ENCODE data around the gene ZNF598.

ZNF598 gene

DNA sequence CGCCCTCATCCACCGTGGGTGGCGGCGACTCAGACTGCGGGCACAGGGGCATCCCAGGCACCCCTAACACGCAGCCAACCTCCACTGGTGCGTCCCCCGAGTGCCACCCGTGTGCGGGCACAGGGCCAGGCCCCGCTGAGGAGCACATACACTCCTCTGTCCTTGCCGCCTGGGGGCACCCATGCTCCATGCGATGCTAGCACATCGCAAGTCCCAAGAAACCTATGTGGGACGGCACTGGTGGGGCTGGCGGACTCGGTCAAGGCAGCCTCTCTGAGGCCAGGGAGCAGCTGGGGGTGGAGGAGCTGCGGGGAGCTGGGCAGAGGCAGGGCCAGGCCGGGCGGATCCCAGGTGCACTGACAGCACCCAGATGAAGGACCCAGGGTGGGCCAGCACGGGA, 4.0 kb downstream of the ZNF598 start:
- no peak for DNase-seq

DNA sequence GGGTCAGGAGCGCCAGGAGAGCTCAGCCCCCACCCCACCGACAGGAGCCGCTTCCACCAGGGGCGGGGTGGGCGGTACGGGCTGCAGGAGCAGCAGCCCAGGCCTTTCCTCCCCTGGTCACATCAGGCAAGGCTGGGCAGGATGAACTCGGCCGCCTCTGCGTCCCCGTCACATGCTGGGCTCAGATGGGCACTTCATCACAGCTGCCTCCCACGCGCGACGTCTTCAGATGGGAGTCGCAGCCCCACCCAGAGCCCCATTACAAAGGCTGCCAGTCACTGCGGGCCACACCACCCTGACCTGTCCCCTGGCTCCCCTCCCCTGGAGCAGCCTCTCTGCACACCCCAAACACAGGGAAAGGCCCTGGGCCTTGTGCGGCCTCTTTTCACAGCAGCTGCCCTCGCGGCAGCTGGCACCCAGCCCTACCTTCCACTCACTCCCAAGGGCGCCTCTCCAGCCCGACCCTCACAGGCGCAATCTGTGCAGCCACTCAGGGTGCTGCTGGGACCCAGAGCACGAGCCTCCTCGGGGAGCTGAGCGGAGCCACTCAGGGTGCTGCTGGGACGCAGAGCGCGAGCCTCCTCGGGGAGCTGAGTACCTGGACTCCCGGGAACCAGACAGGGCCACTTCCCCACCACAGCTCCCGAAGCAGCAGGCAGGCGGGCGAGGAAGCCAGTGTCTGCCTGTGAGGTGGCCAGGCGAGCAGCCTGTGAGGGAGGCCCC, 4.7 kb downstream of the ZNF598 start:
- no peak for DNase-seq

DNA sequence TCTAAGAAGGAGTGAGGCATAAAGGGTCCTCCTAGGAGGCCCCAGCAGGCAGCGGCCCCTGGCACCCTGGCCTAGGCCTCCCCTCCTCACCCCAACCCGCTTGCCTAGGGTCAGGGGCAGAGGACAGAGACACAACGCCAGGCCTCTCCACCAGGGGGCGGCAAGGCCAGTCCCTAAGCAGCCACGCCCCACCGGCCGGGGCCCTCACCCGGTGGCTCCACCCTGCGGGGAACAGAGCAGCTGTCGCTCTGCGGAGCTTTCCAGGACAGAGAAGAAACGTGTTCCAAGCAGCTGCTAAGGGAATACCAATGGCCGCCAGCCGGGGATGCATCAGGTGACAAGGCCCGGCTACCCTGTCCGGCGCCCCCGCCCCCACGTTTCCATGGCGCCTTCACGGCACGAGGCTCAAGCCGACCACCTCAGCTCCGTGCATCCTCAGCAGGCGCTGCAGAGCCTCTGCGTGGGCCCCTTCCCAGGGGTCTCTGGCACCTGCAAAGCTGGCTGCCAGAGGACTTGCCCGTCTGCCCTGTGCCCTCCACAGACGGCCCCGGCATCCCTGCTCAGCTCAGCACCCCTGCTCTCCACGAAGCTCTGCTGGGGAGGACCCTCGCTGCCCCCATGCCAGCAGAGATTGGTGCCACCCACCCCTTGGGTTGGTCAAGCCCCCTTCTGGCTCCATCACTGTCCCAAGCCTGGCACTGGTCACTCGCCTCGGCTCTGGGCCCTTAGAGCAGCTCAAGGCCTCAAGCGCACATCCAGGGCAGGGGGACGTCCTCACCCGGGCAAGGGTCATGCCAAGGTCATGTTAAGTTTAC, 5.6 kb downstream of the ZNF598 start:
- DNase-seq = peak; percentile 91 to 93

DNA sequence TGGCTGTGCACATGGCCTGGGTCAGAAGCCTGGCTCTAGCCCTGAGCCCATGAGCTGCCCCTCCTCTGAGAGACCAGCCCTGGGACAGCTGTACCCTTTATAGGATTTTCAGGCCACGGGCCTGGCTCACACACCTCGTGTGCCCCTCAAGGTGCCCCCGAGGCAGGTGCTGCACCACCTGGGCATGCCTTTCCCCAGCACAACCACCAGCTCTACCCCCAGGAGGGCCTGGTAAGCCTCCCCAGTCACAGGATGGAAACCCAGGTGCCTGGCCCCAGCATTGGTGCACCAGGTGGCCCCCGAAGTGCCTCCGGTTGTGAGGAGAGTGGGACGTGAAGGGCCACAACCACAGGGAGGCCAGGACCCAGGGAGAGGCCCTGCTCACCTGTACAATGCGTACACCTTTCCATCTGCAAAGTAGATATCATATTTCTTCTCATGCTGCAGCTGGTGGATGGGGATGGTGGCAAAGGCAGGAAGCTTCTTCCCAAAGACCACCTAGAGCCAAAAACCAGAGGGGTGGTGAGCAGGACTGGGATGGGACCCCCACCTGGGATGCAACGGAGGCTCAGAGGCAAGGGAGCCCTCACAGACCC, 6.3 kb downstream of the ZNF598 start:
- no peak for DNase-seq

DNA sequence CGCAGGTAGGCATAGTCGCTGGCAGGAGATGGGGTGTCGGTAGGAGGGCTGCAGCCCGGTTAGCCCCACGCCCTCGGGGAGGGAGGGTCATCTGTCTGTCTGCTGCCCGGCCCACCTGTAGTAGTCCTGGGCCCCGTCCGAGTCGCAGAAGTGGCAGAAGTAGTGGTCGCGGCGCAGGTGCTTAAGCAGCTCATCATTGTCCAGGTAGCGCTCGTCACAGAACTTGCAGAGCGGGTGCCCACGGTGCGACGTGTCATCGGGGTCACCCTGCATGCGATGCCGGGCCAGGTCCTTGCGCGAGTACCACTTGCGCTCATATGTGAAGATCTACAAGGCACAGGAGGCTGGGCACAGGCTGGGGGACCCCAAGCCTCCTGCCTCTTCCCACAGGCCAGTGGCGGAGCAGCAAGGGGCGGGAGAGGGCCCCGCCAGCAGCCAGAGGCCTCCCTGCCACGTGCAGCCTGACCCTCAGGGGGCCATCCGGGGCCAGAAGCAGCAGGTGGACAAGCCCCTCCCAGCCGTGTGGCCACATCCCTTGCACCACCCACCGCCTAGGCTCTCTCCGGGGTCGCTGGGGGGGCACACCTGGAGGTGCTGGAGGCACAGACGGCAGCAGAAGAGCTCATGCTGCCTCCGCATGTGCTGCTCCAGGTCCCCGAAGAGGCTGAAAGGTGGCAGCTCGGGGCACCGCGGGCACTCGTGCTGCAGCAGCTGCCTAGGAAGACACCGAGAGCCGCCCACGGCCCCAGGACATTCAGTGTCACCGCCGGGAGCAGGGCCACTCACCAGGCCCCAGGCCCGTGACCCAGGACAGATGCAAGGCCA, 7.0 kb downstream of the ZNF598 start:
- no peak for DNase-seq

DNA sequence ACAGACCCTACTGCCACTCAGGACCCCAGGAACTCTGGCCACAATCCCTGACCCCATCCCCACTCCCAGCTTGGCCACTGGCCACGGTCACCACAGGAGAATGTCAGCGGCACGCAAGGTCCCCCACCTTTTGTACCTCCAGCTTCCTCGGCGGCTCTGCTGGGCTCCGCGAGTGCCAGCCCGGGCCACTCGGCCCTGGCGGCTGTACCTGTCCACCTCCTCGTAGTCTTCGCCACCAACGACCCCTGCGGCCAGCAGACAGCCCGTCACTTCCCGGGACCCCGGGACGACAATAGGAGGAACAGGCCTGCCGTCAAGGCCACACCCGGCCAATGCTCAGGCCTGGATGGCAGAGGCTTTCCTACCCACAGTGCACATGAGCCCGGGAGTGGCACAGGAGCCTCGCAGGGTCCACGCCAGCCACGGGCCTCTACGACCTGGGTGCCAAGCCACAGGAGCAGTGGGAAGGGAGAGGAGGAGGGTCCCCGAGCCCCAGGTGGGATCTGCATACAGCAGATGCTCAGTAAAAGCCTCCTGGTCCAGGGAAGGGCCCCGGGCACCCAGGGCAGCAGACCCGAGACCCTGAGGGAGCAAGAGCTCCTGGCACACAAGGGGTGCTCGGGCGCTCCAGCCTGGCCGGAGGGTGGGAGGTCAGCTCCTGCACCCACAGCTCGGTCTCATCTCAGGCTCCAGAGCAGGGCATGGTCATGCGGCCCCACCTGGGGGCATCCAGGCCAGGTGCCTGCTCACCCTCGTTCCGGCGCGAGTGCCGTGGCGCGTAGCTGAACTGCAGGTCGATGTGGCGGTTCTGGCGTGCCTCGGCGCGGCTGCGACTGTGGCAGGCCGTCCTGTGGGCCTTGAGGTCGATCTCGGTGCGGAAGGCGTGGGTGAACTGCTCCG, 7.9 kb downstream of the ZNF598 start:
- DNase-seq = no peak

DNA sequence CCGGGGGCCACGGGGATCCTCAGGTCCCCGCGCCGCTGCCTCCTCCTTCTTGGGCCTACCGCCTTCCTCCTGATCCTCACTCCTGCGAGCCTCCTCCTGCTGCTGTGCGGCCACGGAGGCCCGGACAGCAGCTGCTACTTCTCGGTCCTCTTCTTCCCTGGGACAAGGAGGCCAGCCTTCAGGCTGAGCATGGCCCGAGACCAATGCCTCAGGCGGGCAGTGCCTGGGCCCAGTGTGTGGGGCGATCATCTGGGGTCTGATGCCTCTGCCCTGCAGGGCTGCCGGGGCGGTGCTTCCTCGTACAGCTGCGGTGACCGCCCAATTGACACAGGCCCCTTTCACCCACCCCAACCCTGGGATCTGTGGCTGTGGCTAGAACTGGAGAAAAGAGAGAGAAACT, 8.6 kb downstream of the ZNF598 start:
- no peak for DNase-seq

DNA sequence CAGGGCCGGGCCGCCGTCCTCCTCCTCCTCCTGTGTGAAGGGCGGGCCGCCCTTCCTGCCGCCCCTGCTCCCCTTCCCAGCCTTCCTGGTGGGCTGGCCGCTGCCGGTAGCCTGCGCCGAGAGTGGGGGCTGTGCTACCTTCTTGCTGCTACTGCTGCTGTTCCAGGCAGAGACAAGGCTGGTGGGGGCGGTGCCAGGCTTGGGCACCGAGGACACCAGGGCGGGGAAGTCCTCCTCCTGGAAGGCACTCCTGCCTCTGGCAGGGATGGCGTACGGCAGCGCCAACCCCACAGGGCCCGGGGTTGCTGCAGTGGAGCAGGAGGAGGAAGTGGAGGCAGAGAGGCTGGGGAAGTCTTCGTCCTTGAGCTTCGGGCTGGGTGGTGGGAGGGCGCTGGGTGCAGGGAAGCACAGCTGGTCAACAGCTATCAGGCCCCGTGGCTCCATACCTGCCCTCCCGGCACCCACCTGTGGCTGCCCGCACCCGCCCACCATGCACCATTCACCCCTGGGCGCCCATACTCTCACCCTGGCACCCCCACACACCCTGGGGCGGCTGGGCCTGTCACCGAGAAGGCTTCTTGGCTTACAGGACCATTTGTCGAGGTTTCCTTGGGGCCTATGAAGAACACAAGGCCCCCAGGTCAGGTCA, 9.6 kb downstream of the ZNF598 start:
- DNase-seq = no peak

DNA sequence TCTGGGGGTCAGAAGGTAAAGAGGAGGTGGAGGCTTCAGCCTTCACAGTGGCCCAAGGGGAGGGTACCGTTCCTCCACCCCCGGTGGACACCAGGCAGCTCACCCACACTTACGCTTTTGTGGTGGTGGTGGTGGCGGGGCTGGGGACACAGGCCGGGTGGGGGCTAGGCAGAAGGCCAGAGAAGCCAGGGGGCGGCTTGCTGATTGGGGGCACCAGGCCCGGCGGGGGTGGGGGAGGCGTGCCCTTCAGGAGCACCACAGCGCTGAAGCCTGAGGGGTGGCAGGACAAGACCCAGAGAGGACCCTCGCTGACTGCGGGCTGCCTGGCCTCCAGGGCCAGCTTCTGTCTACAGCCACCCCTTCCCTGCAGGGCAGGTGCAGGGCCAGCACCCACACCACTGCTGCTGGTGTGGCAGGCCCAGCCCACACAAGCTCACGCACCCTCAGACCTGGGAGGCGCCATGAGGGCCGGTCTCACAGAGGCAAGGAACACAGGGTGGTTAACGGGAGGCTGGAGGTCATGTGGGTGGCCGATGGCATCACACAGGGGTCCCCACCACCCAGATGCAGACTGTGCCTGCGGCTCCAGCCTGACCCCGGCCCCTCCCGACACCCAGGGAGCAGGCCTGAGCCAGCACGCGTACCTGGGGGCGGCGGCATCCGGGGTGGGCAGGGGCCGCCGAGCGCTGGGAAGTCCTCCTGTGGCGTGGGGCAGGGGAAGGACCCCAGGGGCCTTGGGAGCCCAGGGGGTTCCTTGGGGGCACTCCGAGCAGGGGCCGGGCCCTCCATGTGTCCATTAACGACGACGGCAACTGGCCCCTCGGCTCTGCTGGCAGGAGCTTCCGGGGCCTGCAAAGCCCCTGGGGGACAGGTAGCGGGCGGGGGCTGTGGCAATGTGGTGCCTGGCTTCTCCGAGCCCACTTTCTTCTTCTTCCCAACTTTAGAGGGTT, 10.5 kb downstream of the ZNF598 start:
- DNase-seq = no peak

DNA sequence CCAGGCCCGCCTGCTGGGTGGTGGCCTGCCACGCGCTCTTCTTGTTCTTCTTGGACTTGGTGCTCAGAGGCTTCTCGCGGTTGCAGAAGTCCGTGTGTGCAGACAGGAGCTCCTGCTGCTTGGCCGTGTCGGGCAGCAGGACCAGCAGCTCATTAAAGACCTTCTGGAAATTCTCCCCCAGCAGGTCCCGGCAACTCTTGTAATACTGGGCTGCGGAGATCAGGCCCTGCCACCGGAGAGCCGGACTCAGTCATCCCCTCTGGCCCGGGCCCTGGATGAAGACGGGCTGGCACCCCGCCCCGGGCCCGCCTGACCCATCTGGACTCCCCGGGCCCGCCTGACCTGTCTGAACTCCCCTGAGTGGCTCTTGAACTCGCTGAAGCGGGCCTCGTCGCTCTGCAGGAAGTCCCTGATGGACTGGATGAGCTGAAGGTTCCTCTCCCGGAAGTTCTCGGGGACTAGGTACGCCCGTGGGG, 11.2 kb downstream of the ZNF598 start:
- no peak for DNase-seq

DNA sequence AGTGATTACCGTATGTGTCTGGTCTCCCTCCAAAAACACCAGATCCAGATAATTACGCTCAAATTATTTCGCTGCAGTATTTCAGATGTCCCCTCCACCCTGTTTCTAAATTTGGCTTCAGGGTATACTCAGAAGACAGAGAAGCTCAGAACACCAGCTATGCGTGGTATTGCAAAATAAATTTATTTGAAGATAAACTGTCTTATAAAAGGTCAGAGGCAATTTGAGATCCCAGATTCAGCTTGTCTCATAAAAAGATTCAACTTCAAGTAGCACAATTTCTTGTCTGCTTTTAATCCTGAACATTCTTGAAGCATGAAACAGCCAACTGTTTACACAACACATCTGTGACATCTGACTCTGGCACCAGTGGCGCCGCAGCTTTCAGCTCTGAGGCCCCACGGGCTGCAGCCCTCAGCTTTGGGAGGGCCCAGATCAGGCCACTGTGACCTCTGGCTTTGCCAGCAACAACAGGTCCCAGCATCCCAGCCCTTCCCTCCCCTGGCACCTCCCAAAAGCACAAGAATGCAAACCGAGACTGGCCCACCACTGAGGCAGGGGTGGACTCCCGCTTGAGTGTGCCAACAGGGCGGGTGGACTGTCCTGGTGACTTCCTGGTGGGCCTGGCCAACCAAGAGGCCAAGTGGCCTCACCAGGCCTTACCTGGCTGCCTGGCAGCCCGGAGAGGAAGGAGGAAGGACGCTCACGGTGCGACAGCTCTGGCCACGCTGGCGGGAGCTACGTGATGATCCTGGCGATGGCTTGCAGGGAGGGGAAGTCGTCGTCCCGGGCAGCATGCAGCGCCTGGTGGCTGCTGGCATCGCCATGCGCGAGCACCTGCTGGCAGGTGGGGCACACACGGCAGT, 11.9 kb downstream of the ZNF598 start:
- DNase-seq = no peak

DNA sequence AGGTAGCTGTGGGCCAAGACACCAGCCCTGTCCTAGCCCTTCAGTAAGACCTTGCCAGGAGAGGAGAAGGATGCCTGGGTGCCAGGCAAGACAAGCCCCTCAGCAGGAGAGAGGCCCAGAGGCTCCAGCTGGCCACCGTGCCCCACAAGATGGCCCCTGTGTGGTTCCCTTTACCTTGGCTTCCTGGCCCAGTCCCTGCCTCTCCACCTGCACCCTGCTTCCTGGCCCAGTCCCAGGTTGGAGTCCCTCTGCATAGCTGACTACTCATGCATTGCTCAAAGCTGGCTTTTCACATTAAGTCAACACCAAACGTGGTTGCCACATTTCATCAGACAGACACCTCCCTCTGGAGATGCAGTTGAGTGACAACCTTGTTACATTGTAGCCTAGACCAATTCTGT, 15.9 kb downstream of the ZNF598 start:
- DNase-seq = no peak

DNA sequence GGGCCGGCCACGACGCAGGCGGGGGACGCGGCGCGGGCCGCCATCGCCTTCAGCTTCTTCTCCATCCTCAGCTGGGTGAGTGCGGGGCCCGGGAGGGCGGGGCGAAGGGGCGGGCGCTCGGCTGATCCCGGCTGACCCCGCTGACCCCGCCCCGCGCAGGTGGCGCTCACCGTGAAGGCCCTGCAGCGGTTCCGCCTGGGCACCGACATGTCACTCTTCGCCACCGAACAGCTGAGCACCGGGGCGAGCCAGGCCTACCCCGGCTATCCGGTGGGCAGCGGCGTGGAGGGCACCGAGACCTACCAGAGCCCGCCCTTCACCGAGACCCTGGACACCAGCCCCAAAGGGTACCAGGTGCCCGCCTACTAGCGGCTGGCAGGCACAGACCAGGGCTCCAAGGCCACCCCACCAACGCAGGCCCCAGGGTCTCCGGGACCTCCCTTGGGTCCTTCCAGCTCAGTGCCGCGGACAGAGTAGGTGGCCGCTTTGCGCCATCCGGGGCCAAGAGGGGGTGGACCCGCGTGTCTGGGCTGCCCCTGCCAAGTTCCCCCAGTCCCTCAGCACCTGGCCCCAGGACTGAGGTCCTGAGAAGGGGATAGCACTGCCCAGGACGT, 16.8 kb downstream of the ZNF598 start:
- DNase-seq = no peak

DNA sequence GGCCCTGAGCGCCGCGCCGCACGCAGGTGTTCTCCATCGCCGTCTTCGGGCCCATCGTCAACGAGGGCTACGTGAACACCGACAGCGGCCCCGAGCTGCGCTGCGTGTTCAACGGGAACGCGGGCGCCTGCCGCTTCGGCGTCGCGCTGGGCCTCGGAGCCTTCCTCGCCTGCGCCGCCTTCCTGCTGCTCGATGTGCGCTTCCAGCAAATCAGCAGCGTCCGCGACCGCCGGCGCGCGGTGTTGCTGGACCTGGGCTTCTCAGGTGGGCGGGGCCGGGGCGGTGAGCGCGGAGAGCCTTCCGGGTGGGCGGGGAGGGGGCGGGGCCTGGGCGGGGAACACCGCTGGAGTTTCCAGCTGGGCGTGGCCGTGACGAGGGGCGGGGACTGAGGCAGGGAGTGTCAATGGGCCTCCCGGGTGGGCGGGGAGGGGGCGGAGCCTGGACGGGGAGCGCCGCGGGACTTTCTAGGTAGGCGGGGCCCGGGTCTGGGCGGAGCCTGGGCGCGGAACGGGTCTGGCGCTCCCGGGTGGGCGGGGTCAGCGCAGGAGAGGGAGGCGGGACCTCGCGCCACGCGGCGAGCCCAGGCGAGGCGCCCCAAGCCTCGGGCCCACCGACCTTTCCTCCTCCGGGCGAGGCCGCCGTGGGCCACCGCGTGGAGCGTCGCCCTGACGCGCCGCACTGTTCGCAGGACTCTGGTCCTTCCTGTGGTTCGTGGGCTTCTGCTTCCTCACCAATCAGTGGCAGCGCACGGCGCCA, 17.5 kb downstream of the ZNF598 start:
- peak; percentile 97 to 98 for DNase-seq

DNA sequence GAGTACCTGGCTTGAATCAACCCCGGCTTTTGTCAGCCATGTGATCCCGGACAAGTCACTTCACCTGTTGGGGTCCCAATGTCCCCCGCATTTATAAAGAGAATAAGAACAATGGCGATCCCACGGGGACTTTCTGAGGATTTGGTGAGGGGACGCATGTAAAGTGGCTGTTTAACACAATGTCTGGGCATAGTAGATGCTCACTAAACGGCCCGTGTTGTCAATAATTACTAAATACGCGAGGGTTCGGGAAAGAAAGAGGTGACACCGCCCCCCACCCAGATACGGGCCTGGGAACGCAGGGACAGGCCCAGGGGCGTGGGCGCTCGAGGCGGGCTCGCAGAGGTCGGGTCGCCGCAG, 18.1 kb downstream of the ZNF598 start:
- DNase-seq = no peak

DNA sequence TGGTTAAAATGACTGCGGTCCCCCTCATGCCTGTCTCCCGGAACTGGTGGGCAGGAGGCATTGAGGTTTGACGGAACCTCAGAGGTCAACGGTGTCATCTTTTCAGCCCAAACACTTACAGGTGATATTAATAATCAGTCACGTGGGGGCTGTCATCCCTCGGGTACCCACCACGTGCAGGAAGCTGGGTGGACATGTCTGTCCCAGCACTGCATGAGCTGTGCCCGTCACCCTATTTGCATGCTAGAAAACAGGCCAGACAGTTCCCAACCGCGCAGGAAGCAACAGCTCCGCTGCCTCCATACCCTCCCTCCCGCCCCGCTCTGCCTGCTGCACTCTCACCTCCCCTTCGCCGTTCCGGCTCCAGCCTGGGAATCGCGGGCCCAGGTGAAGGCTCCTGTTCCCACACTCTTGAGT, 18.5 kb downstream of the ZNF598 start:
- DNase-seq = peak; percentile 41 to 43

DNA sequence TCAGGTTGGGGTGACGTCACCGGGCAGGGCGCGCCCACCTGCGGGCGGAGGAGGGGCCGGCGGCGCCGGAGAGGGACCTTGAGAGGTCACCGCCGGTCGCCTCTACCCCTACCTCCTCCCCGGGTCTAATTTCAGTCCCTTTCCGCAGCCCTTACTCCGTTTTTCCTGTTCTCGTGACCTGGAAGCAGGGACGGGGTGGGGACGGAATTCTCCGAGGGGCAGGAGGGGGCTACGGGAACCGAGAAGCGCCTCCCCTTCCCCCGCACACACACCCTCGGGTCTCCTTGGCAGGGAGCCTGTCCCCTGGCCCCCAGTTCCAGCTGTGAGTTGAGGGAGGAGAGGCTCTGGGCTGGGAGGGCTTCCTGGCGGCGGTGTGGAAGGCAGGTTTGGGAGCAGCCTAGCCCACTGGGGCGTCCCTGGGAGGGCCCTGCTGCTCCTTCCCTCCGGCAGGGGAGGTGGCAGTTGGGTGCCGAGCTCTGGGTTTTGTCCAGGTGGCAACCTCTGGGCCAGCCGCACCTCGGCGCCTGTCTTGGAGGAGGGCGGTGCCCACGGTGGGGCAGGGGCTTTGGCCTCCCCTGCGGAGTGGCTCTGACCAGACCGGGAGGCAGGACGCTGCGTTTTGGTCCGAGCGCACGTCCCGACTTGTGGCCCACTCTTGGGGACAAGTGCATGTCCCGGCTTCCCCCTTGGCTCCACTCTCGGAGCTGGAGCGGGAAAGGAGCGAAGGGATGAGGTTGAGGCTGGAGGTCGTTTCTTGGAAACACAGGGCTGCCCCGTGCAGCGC, 19.1 kb downstream of the ZNF598 start:
- DNase-seq = peak in 1 of 2 donors; percentile 42

All from stimulated activated CD4-positive, alpha-beta T cell treated with anti-CD3 and anti-CD28 coated beads, Interleukin-2, amount 100 ng/mL, for 24 hours (primary cell).